GM19395 (cell line): ENCODE measurements around the gene COL1A1.
A peak's percentile ranks its signal among the peaks of the same experiment; 100 is the strongest.

Experiments
- ATAC-seq: cut with Tn5 transposase; IDR thresholded peaks from one replicate; pipeline ENCODE4 v1.9.1; 2021; ENCODE audit warnings: mild to moderate bottlenecking, moderate library complexity; ENCODE audit not compliant: unreplicated experiment

COL1A1 gene

DNA sequence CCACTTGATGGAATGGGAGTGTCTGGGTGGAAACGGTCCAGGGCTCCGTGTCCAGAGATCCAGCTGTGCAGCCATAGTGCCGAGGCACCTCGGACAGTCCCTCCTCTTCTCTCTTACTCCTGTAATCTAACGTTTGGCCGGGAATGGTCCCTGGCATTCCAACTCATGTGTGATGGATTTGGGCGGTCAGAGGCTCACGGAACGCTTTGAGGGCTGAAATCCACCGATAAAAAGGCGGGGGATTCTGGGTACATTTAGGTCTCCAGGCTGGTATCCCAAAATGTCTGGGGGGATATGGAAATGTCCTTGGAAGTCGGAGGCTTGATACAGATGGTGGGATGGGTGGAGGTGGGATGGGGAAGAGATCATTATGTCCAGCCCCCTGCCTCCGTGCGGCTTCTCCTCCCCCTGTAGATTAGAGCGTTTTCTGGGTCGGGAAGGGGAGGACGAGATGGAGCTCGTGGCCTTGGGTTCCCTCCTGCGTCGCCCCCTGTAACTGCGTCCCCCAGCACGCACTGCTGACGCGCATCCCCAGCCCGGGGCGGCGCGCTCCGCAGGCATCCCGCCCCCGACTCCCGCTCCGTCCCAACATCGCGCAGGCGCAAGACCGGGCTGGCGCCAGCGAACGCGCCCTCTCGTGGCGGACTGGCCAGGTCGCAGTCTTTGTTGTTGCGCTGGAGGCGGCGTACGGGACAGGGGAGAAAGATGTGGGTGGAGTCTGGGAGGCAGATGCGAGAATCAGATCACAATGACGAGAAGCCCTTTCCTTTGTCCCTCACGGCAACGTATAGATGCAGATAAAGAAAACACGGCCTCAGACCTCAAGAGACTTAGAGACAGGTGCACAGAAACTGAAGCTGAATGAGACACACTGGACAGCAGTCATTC lies 40.2 kb downstream of the COL1A1 start:
- peak; percentile 83 for ATAC-seq

- no peak for ATAC-seq
Measured at GRCh38 chr17:50157891-50158290, 43.5 kb downstream of the COL1A1 start.

DNA sequence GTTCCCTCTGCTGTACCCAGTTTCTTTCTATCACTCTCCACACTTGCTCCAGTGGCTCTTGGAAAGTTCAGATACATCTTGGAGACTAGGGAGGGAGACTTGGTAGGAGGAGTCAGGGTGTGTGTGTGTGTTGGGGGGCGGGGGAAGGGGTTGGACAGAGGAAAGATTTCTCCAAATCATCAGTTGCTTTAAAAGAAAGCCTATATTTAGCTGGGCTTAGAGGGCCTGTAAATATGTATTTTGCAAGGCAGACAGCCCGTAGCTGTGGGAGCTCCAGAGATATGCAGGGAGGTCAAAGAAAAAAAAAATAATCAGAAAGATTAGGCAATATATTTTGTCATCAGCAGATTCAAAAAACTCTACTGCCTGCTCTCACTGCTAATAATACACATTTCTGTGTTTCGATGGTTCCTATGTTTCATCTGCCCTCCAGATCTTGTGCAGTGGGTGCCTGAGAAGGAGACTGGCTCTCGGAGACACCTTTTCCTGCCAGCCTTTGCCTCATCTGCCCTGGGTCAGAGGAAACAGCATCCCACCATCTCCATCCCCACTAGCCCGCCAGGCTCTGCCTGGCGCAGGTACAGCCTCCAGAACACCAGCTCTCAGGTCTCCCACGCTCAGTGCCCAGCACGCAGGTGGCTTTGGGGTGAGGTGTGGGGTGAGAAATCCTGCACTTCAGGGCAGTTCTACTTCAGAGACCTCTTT lies 46.2 kb downstream of the COL1A1 start:
- ATAC-seq: no peak

- ATAC-seq: no peak
Measured at GRCh38 chr17:50154604-50155003, 46.8 kb downstream of the COL1A1 start.

DNA sequence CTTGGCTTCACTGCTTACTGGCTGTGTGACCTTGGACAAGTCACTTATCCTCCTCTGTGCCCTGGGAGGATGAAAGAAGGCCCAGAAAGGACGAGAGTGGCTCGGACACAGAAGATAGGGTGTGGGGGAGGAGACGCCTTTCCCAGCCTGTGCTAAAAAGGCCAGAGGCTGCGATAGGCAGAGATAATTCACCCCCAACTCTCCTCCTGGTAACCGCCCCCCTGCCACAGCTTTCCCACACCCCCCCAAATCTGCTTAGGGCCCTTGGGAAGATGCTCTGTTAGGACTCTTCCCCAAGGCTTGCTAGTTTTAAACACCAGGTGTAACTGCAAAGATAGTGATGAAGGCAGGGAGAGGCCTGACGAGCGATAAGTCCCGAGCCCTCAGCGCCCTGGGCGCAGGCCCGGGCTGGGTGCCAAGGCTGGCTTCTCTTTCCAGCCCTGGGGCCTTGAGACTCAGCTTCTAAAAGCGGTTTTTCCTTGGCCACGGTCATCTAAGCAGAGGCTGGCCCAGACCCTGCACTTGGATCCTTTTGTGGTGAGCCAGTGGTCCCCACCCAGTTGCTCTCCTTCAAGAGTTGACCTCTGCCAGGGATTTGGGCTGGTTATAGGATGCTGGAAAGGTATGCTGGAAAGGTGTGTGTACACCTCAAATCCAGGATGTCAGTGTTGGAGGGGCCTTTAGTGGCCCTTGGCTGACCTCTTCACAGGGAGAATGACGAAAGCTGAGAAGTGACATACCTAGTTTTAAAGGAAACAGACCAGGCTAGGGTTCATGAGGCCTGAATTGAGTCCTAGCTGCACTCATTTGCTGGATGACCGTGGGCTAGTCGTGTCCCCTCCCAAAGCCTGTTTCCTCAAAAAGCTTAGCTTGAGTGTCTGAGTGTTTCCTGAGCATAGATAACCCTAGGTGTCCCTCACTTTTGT lies 47.5 kb downstream of the COL1A1 start:
- ATAC-seq: no peak

DNA sequence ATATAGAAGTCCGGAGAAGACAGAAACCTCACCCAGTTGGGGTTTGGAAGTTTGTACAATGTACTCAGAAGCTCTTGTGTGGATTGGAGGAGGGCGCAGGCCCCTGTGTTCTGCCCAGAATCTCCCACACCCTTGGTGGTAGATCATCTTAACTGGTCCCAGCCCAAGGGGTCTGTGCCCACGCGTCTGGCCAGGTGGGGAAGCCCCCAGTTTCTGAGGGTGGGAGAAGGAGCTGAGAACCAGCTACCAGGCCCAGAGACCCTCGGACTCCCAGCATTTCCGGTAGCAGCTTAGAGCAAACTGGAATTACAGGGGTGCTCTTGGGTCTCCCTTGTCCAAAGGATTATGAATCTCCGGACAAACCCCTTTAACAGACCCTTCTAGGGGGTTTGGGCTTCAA lies 48.7 kb downstream of the COL1A1 start:
- no peak for ATAC-seq

DNA sequence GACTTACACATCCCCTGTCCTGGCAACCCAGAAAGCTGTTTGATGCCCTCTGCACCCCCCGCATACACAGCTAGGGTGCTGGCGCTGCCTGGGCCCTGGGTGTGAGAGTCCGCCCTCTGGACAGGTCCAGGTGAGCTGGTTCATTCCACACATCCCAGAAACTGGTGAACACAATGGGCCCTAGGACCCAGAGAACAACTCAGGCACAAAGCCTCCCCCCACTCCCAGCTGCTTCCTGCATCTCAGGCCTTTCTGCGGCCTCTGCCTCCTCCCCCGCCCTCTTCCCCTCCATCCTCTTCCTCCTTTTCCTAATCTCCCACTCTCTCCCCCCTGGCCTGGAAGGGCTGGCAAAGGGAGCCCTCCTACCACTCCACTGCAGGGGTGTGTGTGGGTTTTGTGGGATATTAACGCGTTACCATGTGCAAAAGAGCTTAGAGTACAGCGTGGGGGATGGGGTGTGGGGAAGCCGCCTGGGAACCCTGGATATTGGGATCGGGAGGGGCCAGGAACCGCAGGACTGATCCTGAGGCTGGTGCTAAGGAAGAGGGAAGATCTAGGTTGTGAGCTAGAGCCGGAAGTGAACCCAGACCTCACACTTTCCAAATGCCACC lies 49.4 kb downstream of the COL1A1 start:
- ATAC-seq: no peak

DNA sequence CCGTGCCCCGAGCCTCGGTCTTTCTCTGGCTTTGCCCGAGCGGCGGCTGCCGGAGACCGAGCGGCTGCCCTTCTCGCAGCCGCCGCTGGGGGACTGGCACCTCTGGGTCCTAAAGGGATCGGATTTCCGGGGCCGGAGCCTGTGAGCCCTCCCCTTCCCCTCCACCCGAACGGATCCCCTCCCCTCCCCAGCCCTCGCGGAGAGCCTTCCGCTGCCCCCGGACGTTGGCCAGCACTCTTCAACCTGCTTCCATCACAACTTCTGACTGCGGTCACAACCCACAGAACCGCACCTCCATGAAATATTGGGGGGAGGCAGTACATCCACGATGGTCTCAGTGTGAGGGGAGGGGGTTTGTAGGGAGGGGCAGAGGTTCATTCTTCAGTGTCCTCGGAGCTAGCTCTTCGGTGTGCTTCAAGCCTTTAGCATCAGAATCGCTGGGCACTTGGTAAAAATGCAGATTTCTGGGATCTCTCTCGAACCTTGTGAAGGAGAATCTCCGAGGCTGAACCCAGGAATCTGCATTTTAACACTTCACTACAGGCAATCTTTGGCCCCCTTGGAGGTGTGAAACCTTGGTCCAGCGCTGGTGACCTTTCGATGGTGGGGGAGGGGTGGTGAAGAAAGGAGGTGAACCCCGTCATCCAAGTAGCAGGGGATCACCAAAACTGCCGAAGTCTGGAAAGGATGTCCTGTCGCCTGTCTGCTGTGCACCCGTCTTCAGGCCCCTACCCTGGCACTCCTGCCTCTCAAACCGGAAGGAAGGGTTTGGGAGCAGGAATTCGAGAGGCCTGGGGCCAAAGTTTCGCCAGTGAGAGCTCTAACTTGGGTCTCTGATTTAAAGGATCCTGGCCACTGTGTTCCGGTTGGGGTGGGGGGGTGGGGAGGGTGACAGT lies 50.1 kb downstream of the COL1A1 start:
- ATAC-seq: peak; percentile 37

DNA sequence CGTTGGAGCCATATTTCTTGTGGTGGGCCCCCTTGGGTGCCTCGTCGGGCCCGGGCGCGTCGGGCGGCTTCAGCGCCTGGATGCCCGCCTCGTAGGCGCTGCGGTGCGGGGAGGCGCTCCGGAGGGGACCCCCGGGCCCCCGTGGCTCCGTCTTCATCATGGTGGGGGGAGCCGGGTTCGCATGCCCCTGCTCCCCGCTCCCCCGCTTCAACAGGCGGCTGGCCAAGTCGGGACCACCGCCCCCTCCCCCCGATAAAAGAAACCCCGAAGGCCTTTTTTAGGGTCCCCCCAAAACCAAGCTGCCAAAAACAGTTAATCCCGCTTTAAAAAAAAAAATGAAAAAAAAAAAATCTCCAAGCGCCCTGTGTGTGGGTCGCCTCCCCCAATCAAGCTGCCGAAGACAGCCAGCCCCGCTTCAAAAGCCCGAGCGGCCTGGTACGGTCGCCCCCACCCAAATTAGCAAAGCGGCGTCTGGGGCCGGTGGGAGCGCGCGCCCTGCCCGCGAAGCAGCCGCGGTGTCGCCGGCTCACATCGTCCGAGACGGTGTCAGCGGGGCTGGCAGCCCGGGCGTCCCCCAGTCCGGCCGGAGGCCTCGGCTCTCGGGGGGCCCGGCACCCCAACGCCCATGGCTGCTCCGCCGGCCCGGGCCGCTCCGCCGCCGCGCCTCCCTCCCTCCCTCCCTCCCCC lies 50.9 kb downstream of the COL1A1 start, which contains the start of gene PPP1R9B:
Gene PPP1R9B (minus strand): TSS at position 324 of the 687 bp plus-strand sequence. CDS start 164 bp downstream, at position 160.
- no peak for ATAC-seq

DNA sequence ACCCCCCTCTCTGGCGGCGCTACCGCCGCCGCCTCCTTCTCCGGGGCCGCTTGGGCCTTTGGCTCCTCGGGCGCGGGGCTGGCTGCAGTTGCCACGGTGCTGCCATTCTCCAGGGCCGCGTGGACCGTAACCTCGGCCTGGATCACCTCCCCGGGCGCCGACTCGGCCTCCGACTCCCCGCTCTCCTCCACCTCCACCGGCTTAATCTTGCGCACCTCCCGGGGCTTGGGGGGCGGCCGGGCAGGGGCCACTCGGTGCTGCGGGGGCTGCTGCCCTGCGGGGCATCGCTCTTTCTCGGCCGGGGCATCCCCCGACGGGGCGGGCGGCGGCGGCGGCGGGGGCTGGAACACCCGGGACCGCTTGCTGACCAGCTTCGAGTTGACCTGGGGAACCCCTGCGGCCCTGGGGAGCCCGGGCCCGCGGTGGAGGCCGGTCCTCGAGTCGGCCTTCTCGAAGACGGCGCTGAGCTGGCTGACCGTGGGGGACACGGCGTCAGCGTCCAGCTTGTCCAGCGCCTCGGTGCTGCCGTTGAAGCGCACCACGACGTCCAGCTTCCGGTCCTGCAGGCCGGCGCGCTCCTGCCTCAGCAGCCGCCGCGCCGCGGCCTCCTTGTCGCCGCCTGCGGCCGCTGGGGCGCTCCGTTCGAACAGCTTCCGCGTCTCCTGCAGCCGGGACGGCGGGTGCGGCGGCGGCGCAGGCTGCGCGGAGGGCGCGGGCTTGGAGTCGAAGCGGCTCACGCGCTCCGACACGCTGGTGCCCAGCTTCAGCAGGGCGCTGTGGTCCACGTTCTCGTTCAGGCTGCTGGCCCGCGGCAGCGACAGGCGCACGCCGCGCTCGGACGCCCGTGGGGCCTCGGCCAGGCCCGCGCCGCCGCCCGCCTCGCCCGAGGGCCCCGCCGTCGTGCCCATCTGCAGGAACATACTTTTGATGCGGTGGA lies 51.7 kb downstream of the COL1A1 start:
- no peak for ATAC-seq

GRCh38 chr17:50149091-50149416 lies 52.4 kb downstream of the COL1A1 start:
- no peak for ATAC-seq

DNA sequence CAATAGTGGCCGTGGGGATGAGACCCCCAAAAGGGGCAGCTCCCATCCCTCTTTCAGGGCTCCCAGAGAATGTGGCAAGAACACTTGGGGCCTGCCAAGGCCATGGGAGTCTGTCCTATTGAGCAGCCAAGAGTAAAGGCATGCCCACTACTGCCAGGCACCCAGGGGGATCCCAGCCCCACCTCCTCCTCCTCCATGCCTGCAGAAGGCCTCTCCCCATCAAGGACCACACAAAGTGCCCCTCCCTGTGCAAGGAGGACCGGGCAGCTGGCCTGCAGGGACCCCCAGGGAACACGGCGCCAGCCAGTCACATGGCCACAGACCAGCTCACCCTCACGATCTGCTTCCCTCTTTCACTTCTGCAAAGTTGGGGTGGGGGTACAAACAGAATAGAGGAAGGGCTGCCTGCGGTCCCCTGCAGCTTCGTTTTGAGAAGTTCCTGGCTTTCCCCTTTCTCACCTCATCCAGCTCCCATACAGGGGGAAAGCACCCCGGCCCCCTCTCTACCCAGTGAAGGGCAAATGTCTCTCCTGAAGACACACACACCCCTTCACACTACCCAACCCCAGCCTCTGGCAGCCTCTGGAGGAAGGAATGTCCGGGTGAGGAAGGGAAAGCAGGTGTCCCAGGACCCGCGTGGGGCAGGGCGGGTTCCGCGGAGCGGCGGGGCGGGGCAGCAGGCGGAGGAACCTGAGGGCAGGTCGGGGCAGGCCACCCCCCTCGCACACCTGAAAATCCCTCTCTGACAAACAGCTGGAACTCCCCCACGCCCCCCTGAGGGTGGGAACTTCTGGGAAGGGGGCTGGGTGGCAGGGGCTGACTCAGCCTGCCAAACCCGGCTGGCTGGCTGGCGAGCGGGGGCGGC lies 53.0 kb downstream of the COL1A1 start:
- peak; percentile 48 for ATAC-seq

DNA sequence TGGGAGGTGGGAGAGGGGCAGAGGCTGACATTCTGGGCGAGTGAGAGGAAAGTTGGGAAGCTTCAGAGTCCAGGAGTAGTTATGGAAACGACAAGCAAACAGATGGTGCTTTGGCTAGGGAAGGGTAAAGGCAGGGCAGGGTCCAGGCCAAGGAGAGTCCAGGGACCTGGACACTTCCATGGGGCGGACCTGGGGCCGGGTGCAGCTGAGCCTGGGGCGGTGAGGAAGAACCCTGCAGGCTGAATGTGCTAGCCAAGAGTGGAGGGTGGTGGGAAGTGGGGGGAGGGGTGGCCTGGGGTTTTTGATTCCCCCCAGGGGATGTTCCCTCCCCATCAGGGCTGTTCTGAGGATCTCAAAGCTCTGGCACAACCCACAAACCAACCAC lies 53.6 kb downstream of the COL1A1 start:
- ATAC-seq: no peak

DNA sequence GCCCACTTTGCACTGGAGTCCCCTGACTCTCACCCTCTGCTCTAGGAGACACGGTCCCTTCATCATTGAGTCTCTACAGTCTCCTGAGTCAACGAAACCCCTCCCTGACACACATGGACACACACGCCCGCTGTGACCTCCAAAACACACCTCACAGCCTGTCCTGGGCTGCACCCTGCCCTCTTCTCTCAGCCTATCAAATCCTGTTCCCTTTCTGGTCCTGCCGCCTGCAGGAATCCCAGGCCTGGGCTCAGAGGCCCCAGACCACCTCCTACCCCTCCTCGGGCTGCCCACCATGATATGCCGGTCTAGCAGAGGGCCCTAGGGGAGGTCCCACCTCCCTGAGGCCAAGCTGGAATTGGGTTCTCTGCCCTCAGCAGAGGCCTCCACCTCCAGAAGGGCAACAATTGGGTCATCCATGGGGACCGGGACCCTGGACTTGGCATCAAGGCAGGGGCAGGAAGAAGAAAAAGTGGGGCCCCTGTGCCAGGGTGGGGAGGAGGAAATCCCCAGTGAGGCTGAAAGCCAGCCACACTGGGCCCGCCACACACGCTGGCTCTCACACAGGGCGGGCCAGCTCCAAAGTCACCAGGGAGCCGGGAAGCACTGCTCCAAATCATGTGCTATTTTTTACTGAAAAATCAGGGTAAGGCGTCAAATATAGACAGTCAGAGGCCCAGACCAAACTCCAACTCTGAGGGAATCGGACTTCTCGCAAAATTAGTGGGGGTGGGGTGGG lies 54.3 kb downstream of the COL1A1 start:
- no peak for ATAC-seq

DNA sequence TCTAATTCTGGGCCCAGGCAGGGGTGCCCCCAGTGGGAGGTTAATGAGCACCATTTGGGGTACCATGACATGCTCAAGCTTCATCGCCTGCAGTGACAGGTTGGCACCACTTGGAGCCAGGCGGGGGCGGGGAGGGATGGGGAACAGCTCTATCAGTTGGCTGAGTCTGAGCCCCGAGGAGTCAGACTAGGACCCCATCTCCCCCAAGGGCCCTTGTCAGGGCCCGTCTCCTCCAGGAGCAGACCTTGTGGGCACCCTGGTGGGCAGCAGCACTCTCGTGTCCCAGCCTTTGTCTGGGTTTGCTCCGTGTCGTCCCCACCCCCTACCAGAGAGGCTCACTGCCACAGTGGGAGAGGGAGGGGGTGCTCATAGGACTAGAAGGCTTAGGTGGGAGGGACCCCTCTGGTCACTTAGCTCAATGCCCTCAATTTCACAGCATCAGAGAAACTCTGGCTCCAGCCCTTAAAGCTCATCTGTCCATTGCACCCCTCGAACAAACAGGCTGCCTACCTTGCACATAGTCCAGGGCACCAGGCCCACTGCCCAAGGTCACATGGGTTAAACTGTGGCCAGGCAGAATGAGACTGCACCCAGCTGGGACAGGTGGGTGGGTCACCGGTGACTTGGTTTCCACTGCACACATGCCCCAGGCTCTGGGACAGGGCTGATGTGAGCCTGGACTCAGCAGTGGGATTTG lies 55.1 kb downstream of the COL1A1 start:
- ATAC-seq: no peak
